ENCODE results near the gene TMA7.
"Not testable (repeated sequence)": the region's sequence is repeated elsewhere in the genome, so short reads cannot be mapped to it uniquely, and the experiment has no call there.

DNA sequence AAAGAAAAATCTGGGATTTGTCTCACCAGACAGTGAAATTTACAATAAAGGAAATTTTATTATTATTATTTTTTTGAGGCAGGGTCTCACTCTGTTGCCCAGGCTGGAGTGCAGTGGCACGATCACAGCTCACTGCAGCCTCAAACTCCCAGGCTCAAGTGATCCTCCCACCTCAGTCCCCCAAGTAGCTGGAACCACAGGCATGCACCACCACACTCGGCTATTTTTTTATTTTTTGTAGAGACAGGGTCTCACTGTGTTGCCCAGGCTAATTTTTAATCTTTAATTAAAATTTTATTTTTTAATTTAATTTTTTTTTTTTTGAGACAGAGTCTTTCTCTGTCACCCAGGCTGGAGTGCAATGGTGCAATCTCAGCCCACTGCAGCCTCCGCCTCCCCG, 34.0 kb downstream of the TMA7 start:
- TF ChIP-seq CTCF, POLR2A (IDR thresholded peaks at IDR 0.05): not testable (repeated sequence)

All from breast epithelium (tissue), 3 donors.